H9 (cell line): ENCODE data around the gene SHANK3. TPM values are rescaled to one million over a fixed set of nuclear protein-coding genes. Genes with fewer than 3 reads are reported as not detected.

Source experiments
- DNase-seq: peaks from one replicate; pipeline ENCODE4 v3.0.0-alpha.2; 2017
- H2AFZ ChIP-seq: one replicate; pipeline ENCODE4 v1.6.1; 2013; ENCODE audit warnings: mild to moderate bottlenecking, low read length, control low read depth, moderate library complexity
- H2AK5ac ChIP-seq: 2 replicates; pipeline ENCODE4 v1.6.1; 2013; ENCODE audit warnings: low read length, control low read depth, mixed read lengths; ENCODE audit not compliant: insufficient read length
- H2BK120ac ChIP-seq: one replicate; pipeline ENCODE4 v1.6.1; 2013; ENCODE audit warnings: low read depth, mild to moderate bottlenecking, low read length, control low read depth, inconsistent platforms; ENCODE audit not compliant: poor library complexity, severe bottlenecking
- H2BK12ac ChIP-seq: 2 replicates; pipeline ENCODE4 v1.6.1; 2013; ENCODE audit warnings: low read length, control low read depth, mixed read lengths, low read depth; ENCODE audit not compliant: insufficient read length
- H2BK15ac ChIP-seq: 2 replicates; pipeline ENCODE4 v1.6.1; 2013; ENCODE audit warnings: low read depth, low read length, control low read depth
- H2BK20ac ChIP-seq: one replicate; pipeline ENCODE4 v1.6.1; 2013; ENCODE audit warnings: low read depth, mild to moderate bottlenecking, low read length, control low read depth, inconsistent platforms; ENCODE audit not compliant: poor library complexity, severe bottlenecking
- H2BK5ac ChIP-seq: 2 replicates; pipeline ENCODE4 v1.6.1; 2013; ENCODE audit warnings: low read length, control low read depth, mixed read lengths; ENCODE audit not compliant: insufficient read length
- H3K14ac ChIP-seq: 2 replicates; pipeline ENCODE4 v1.6.1; 2013; ENCODE audit warnings: low read length, control low read depth; ENCODE audit not compliant: insufficient read depth
- H3K18ac ChIP-seq: 2 replicates; pipeline ENCODE4 v1.6.1; 2013; ENCODE audit warnings: low read depth, mild to moderate bottlenecking, mixed read lengths, low read length, control low read depth; ENCODE audit not compliant: insufficient read length
- H3K23ac ChIP-seq: 2 replicates; pipeline ENCODE4 v1.6.1; 2013; ENCODE audit warnings: low read length, control low read depth, mixed read lengths, low read depth; ENCODE audit not compliant: insufficient read length
- H3K23me2 ChIP-seq: 2 replicates; pipeline ENCODE4 v1.6.1; 2013; ENCODE audit warnings: low read depth, mild to moderate bottlenecking, mixed read lengths, low read length, control low read depth; ENCODE audit not compliant: insufficient read length, poor library complexity, severe bottlenecking
- H3K27ac ChIP-seq: 2 replicates; pipeline ENCODE4 v1.5.1; 2013; ENCODE audit warnings: low read length, control low read depth, mixed read lengths, low read depth; ENCODE audit not compliant: insufficient read length
- H3K27me3 ChIP-seq: 2 replicates; pipeline ENCODE4 v1.6.1; 2013; ENCODE audit warnings: low read length, control low read depth, inconsistent platforms; ENCODE audit not compliant: insufficient read depth
- H3K4ac ChIP-seq: 2 replicates; pipeline ENCODE4 v1.6.1; 2013; ENCODE audit warnings: low read depth, mild to moderate bottlenecking, control low read depth, inconsistent platforms, low read length, moderate library complexity
- H3K4me1 ChIP-seq: 2 replicates; pipeline ENCODE4 v1.6.1; 2013; ENCODE audit warnings: low read length, control low read depth, inconsistent platforms; ENCODE audit not compliant: insufficient read depth
- H3K4me2 ChIP-seq: 2 replicates; pipeline ENCODE4 v1.6.1; 2013; ENCODE audit warnings: low read length, control low read depth, mixed read lengths; ENCODE audit not compliant: insufficient read length, insufficient read depth
- H3K56ac ChIP-seq: 2 replicates; pipeline ENCODE4 v1.6.1; 2013; ENCODE audit warnings: low read depth, mild to moderate bottlenecking, mixed read lengths, low read length, control low read depth; ENCODE audit not compliant: insufficient read length
- H3K79me1 ChIP-seq: 2 replicates; pipeline ENCODE4 v1.6.1; 2013; ENCODE audit warnings: low read depth, mild to moderate bottlenecking, moderate library complexity, low read length, control low read depth, inconsistent platforms; ENCODE audit not compliant: insufficient read depth, poor library complexity, severe bottlenecking
- H3K79me2 ChIP-seq: 2 replicates; pipeline ENCODE4 v1.6.1; 2013; ENCODE audit warnings: low read length, control low read depth, inconsistent platforms; ENCODE audit not compliant: insufficient read depth
- H3K9ac ChIP-seq: 2 replicates; pipeline ENCODE4 v1.6.1; 2013; ENCODE audit warnings: low read length, control low read depth, mixed read lengths; ENCODE audit not compliant: insufficient read length; ENCODE audit errors: extremely low read depth
- H3K9me3 ChIP-seq: one replicate; pipeline ENCODE4 v1.6.1; 2013; ENCODE audit warnings: low read depth, low read length, inconsistent platforms; ENCODE audit not compliant: control insufficient read depth
- H3T11ph ChIP-seq: one replicate; pipeline ENCODE4 v1.6.1; 2013; ENCODE audit warnings: mild to moderate bottlenecking, low read length, control low read depth, inconsistent platforms
- H4K20me1 ChIP-seq: one replicate; pipeline ENCODE4 v1.6.1; 2013; ENCODE audit not compliant: control insufficient read depth, insufficient read length, insufficient read depth
- H4K5ac ChIP-seq: 2 replicates; pipeline ENCODE4 v1.6.1; 2013; ENCODE audit warnings: low read depth, mild to moderate bottlenecking, mixed read lengths, low read length, control low read depth; ENCODE audit not compliant: insufficient read length
- H4K8ac ChIP-seq: replicated peaks from 2 replicates; pipeline ENCODE4 v1.6.1; 2013; ENCODE audit warnings: low read length, control low read depth, mixed read lengths, low read depth; ENCODE audit not compliant: insufficient read length
- H4K91ac ChIP-seq: 2 replicates; pipeline ENCODE4 v1.6.1; 2013; ENCODE audit warnings: low read depth, mild to moderate bottlenecking, moderate library complexity, mixed read lengths, low read length, control low read depth; ENCODE audit not compliant: insufficient read length
- H3K27ac Mint-ChIP-seq, 3 experiments: 2 replicates in 2 of 3; 3 replicates in 1 of 3; pipeline ENCODE4 v1.8.0; 2020 to 2021; ENCODE audit warnings: mixed read lengths in 3 of 3, mild to moderate bottlenecking in 1 of 3, moderate library complexity in 1 of 3
- H3K27me3 Mint-ChIP-seq: 2 replicates; pipeline ENCODE4 v1.8.0; 2021; ENCODE audit warnings: low read depth, mild to moderate bottlenecking, moderate library complexity, mixed read lengths
- H3K36me3 Mint-ChIP-seq, 3 experiments: 2 replicates in 2 of 3; 3 replicates in 1 of 3; pipeline ENCODE4 v1.8.0; 2020 to 2021; ENCODE audit warnings: low read depth in 3 of 3, mixed read lengths in 3 of 3; ENCODE audit not compliant: insufficient read depth in 1 of 3
- H3K4me1 Mint-ChIP-seq, 2 experiments: 2 replicates each; pipeline ENCODE4 v1.8.0; 2020; ENCODE audit warnings: mixed read lengths in 2 of 2
- H3K4me3 Mint-ChIP-seq, 2 experiments: 2 replicates in 1 of 2; 3 replicates in 1 of 2; pipeline ENCODE4 v1.8.0; 2020 to 2021; ENCODE audit warnings: mild to moderate bottlenecking in 2 of 2, mixed read lengths in 2 of 2, moderate library complexity in 1 of 2
- H3K9me3 Mint-ChIP-seq, 2 experiments: 2 replicates in 1 of 2; 3 replicates in 1 of 2; pipeline ENCODE4 v1.8.0; 2020; ENCODE audit warnings: mild to moderate bottlenecking in 2 of 2, mixed read lengths in 2 of 2, moderate library complexity in 1 of 2
- WGBS: extraction: QIAGEN DNeasy Blood & Tissue Kit; methylation state at CpG from one replicate; pipeline ENCODE4 v1.1.7; 2013; ENCODE audit warnings: missing lambda C conversion rate, low lambda C conversion rate, mixed read lengths; ENCODE audit not compliant: insufficient read length; ENCODE audit errors: extremely low coverage; 5-methylcytosine and 5-hydroxymethylcytosine counted together
- total RNA-seq: library from RNA; stranded (reverse); gene quantifications from 2 replicates; pipeline ENCODE4 v1.2.1, GENCODE V29; 2021
- TF ChIP-seq, protein P1 (sequence below): fragments of 200-600 bp; sonication (generic); conservative IDR thresholded peaks from 3 replicates; pipeline ENCODE4 v1.8.0; 2021; ENCODE audit warnings: antibody characterized with exemption, mild to moderate bottlenecking

Gene SHANK3
- total RNA-seq, 1 experiment from 2014 or later = 8.7 TPM

DNA sequence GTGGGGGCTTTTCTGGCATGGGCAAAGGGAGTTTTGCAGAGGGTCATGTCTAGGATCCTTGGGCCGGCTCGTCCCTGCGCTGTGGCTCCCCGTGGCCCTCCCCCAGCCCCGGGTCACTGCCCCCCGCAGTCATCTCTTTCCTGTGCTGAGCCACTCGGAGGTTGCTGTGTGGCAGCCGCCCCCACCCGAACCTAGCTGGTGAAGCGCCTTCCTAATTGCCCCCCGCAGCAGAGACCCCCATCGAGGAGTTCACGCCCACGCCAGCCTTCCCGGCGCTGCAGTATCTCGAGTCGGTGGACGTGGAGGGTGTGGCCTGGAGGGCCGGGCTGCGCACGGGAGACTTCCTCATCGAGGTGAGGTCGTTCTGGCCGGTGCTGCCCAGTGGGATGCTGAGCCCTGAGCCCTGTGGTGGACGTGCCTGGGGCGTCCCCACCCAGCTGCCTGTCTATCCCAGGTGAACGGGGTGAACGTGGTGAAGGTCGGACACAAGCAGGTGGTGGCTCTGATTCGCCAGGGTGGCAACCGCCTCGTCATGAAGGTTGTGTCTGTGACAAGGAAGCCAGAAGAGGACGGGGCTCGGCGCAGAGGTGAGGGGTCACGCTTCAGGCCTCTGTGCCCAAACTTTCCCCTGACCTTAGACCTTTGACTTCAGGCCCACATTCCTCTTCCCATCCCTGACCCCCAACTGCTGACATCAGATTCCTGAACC lies 32.0 kb downstream of the SHANK3 start:
- Histone ChIP-seq H3K56ac (no peak overlapping the region), H3K4me1 (no peaks in the 10 kb centered on the region), H3K23ac (no peak overlapping the region), H3K4ac (no peak overlapping the region), H2BK15ac (no peak overlapping the region), H3K14ac (no peak overlapping the region), H4K91ac (no peak overlapping the region), H3T11ph (no peak overlapping the region), H4K20me1 (no peaks in the 10 kb centered on the region), H4K8ac (no peak overlapping the region), H2AK5ac (no peak overlapping the region), H3K9me3 (no peaks in the 10 kb centered on the region), H2AFZ (no peak overlapping the region), H3K18ac (no peak overlapping the region), H3K9ac (no peak overlapping the region), H3K23me2 (no peaks in the 10 kb centered on the region), H2BK120ac (no peak overlapping the region), H3K4me2 (no peak overlapping the region), H3K27me3 (no peaks in the 10 kb centered on the region), H3K79me1 (no peaks in the 10 kb centered on the region), H4K5ac (no peak overlapping the region), H2BK20ac (no peak overlapping the region), H3K27ac (no peak overlapping the region), H2BK5ac (no peak overlapping the region), H2BK12ac (no peak overlapping the region), H3K79me2 (no peaks in the 10 kb centered on the region)
- Mint-ChIP-seq H3K27me3 (peaks cover 7% of the 10 kb centered on the region), H3K4me3 (peak overlapping the region in 1 of 2 experiments; percentile 48; a peak in 2 of 5 replicates), H3K9me3 (no peaks in the 10 kb centered on the region), H3K36me3 (peaks cover 0 to 12% (median 0%) of the 10 kb centered on the region in 3 experiments; a peak in 3 of 7 replicates), H3K4me1 (peaks cover 5 to 19% of the 10 kb centered on the region in 2 experiments), H3K27ac (no peak overlapping the region)
- no peak for DNase-seq
- WGBS = no CpG with 5 or more reads among the region's 37 CpGs
- TF ChIP-seq, protein P1, sequence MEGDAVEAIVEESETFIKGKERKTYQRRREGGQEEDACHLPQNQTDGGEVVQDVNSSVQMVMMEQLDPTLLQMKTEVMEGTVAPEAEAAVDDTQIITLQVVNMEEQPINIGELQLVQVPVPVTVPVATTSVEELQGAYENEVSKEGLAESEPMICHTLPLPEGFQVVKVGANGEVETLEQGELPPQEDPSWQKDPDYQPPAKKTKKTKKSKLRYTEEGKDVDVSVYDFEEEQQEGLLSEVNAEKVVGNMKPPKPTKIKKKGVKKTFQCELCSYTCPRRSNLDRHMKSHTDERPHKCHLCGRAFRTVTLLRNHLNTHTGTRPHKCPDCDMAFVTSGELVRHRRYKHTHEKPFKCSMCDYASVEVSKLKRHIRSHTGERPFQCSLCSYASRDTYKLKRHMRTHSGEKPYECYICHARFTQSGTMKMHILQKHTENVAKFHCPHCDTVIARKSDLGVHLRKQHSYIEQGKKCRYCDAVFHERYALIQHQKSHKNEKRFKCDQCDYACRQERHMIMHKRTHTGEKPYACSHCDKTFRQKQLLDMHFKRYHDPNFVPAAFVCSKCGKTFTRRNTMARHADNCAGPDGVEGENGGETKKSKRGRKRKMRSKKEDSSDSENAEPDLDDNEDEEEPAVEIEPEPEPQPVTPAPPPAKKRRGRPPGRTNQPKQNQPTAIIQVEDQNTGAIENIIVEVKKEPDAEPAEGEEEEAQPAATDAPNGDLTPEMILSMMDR = no peak
